SH-SY5Y (cell line): ENCODE data around the gene TPRN.

Experiments
- GATA2 ChIP-seq: IDR thresholded peaks from 2 replicates; pipeline ENCODE4 v1.6.1; 2011; ENCODE audit warnings: mild to moderate bottlenecking, low read depth, low read length
- GATA3 ChIP-seq: IDR thresholded peaks from 2 replicates; pipeline ENCODE4 v1.6.1; 2011; ENCODE audit warnings: low read depth, mild to moderate bottlenecking, low read length, moderate library complexity

DNA sequence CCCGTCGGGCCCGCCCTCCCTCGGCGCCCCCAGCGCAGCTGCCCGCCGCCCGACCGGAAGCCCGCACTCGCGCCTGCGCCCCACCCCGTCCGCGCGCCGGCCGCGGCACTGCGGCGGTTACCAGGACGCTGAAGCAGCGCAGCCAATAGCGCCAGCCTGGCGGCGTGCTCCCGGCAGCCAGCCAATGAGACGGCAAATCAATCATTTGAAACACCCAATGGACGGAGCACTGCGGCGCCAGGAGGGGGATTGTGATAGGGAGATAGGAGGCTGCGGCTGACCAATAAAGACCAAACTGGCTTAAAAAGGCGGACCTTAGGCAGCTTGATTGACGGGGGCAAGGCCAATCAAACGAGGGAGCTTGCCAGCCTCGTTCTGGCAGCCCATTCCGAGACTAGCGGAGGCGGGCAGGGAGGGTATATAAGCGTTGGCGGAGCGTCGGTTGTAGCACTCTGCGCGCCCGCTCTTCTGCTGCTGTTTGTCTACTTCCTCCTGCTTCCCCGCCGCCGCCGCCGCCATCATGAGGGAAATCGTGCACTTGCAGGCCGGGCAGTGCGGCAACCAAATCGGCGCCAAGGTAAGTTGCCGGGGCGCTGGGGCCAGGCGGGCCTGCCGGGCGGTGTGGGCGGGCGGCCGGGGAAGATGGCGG, 40.4 kb upstream of the TPRN start, which contains the start of gene TUBB4B:
- no peak for TF ChIP-seq GATA2
- TF ChIP-seq GATA3 = no peak
